HG03139 (cell line): ENCODE results near the gene MCUR1.
"Not testable (repeated sequence)": the region's sequence is repeated elsewhere in the genome, so short reads cannot be mapped to it uniquely, and the experiment has no call there.

ENCODE experiments used
- ATAC-seq: cut with Tn5 transposase; IDR thresholded peaks from one replicate; pipeline ENCODE4 v1.9.1; 2021; ENCODE audit not compliant: unreplicated experiment

MCUR1 gene, protein sequence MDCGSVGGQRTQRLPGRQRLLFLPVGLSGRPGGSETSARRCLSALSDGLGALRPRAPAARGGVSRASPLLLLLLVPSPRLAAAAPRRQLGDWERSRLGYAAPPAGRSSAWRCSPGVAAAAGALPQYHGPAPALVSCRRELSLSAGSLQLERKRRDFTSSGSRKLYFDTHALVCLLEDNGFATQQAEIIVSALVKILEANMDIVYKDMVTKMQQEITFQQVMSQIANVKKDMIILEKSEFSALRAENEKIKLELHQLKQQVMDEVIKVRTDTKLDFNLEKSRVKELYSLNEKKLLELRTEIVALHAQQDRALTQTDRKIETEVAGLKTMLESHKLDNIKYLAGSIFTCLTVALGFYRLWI

GRCh38 chr6:13814176-13814937 is at the start of gene MCUR1:
Gene MCUR1 (minus strand): TSS chr6:13814557. CDS start chr6:13814429, 128 bp downstream.
- ATAC-seq, result peak; percentile 72

DNA sequence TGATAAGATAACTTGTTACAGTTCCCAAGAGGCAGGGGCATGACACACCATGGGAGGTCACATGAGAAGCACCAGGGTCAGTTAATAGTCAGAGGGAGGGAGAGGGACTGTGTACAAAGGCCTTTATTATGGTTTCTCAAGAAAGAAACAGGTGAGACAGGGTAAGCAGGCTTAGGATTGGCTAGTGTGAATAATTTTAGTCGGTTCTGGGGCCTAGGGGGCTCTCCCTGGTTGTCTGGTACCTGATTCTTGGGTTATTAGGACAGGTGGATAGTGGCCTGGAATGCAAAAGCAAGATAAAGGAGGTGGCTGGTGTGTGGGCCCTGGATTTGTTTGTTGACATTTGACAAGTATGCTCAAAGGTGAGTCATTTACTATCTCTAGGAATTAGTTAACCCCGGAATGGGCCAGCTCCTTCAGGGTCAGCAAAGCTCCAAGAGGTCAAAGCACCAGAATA is 49.4 kb upstream of the MCUR1 start:
- ATAC-seq, result no peak

DNA sequence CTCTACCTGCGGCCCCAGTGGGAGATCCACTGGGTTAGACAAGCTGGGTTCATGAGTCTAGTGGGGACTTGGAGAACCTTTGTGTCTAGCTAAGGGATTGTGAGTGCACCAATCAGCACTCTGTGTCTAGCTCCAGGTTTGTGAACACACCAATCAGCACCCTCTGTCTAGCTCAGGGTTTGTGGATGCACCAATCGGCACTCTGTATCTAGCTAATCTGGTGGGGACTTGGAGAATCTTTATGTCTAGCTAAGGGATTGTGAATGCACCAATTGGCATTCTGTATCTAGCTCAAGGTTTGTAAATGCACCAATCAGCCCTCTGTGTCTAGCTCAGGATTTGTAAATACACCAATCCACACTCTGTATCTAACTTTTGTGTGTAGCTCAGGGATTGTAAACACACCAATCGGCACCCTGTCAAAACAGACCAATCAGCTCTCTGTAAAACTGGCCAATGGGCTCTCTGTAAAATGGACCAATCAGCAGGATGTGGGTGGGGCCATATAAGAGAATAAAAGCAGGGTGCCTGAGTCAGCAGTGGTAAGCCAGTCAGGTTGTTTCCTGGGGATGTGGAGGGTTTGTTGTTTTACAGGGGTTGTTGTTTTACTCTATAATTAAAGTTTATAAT is 46.3 kb upstream of the MCUR1 start:
- ATAC-seq, result not testable (repeated sequence)

GRCh38 chr6:13859871-13860555 is 45.7 kb upstream of the MCUR1 start:
- no peak for ATAC-seq

- ATAC-seq, result no peak
Measured at GRCh38 chr6:13854716-13855250, 40.4 kb upstream of the MCUR1 start.

- no peak for ATAC-seq
Measured at GRCh38 chr6:13853871-13854270, 39.5 kb upstream of the MCUR1 start.

DNA sequence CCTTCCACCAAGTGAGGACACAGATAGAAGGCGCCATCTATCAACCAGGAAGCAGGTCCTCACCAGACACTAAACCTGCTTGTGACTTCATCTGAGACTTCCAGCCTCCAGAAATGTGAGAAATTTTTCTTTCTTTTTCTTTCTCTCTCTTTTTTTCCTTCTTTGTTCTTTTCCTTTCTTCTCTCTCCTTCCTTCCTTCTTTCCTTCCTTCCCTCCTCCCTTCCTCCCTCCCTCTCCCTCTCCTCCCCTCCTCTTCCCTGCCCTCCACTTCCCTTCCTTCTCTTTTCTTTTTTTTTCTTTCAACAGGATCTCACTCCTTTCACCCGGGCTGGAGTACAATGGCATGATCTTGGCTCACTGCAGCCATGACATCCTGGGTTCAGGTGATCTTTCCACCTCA is 37.4 kb upstream of the MCUR1 start:
- no peak for ATAC-seq

DNA sequence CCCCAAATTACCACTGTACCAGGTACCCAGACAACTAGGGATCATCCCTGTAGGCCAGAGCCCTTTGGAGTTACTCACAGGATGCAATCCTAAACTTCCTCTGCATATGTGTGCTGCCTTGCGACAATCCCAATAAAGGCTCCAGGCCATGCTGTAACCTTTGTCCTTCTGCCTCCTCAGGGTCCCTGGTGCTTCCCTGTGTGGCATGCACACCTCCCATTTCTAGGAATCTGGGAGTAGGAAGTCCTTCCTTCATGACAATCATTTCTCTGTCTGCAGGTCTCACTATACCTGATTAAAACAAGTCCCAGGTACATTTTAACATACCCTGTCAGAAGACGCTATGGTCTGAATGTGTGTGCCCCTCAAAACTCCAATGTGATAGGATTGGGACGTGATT is 37.0 kb upstream of the MCUR1 start:
- ATAC-seq, result no peak

- ATAC-seq, result not testable (repeated sequence)
Measured at GRCh38 chr6:13850690-13851089, 36.3 kb upstream of the MCUR1 start.

DNA sequence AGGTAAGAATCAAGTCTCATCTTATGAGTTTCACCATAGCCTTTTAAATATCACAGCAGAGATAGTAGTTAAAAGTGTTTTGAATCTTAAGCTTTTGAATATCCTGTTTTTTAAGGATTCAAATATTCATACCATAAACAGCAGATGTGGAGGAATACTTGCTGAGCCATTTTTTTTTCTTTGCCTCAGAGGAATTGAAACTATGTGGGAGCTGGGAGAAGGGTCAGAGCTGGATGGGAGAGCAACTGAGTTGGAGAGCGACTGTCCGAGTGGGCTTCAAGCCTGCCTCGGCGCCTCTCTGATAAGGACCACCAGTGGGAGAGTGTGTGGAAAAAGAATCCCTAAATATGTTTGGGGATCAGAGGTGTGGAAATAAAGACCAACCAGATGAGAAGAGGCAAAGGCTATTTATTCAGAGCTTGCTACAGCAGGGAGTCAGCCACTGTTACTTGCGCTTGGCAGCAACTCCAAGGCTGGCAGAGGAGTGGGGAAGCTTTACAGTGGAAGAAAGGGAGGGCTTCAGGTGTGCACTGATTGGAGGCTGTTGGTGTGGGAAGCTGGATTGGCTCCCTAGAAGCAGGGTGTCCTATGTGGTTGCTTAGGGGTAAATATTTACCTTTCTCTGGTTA is 34.3 kb upstream of the MCUR1 start:
- ATAC-seq, result no peak

DNA sequence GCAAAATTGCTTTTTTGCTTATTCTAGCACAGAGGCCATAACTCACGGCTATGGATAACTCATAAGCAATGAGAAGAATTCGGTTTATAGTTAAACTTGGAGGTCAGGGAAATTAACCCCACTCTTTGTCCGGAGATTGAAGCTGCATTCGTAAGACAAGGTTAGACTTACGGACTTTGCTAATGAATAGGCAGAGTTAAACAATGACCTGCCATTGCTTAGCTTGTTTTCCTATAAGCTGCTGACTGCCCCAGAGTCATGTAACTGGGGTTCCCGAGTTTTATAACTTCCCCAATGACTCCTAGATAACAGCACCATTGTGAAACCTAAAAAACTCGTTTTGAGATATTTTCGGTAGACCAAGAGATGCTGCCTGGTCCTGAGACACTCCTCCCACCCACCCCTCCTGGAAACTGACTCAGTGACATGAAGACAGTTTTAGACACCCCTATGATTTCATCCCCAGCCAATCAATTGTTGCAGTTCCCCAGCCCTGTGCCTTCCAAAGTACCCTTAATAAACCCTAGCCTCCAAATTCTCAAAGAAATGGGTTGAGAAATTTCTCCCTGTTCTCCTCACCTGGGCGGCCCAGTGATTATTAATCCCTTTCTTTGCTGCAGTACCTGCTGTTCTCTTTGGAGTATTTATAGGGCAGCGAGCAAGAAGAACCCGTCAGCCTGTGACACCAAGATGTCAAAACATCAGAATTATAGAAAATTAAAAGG is 33.1 kb upstream of the MCUR1 start:
- no peak for ATAC-seq

GRCh38 chr6:13846841-13847240 is 32.5 kb upstream of the MCUR1 start:
- ATAC-seq, result no peak

GRCh38 chr6:13841936-13842335 is 27.6 kb upstream of the MCUR1 start:
- ATAC-seq, result no peak

GRCh38 chr6:13838616-13839015 is 24.3 kb upstream of the MCUR1 start:
- no peak for ATAC-seq

DNA sequence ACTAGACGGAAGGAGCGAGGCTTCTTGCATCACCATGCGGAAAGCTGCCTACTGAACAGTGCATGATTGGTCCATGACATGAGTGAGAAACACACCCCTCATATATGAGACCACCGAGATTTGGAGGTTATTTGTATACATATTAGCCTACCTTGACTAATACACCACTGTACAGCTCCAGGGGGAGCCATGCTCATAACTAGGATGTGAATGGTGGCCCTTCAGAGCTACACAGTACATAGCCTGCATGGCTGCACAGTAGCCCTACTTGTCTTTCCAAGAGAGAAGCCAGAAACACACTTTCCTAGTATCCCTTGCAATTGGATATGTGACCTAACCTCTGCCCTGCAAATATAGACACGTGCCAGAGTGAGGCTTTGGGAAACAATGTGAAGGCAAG is 21.8 kb upstream of the MCUR1 start:
- no peak for ATAC-seq

- no peak for ATAC-seq
Measured at GRCh38 chr6:13834790-13835189, 20.4 kb upstream of the MCUR1 start.

- ATAC-seq, result not testable (repeated sequence)
Measured at GRCh38 chr6:13834018-13834417, 19.7 kb upstream of the MCUR1 start.

DNA sequence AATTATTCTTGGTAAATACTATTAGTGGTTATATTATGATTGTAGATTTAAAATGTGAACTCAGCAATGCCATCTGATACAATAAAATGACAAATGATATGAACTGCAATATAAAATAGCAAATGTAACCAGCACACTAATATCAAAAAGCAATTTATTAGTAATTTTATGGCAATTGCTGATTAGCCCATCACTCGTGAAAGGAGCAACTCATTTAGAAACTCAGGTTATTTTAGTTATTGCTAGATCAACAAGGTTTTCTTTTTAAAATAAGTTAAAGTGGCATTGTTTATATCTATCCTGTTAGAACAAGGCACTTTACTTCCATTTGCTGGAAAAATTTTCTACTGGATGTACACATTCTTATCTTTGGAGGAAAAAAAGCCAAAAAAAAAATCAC is 18.4 kb upstream of the MCUR1 start:
- ATAC-seq, result no peak

DNA sequence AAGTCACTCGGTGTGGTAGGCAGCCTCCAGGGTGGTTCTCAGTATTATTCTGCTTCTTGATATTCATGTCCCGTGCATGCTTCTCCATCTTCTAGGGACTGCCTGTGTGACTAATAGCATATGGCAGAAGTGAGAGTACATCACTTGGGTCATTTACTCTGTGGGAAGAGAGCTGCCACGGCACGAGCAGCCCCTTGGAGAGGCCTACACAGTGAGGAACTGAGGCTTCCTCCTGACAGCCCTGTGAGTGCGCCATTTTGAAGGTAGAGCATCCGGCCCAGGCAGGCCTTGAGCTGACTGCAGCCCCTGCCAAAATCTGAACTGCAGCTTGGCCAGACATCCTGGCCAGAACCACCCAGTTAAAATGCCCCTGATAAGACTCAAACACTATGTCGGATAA is 17.3 kb upstream of the MCUR1 start:
- no peak for ATAC-seq

GRCh38 chr6:13830803-13831202 is 16.4 kb upstream of the MCUR1 start:
- ATAC-seq, result no peak
